Left ventricle myocardium inferior (tissue), 1 donor: ENCODE results near the gene RBBP8NL. TPM values are rescaled to one million over a fixed set of nuclear protein-coding genes. Genes with fewer than 3 reads are reported as not detected.
A peak's percentile ranks its signal among the peaks of the same experiment; 100 is the strongest.

Experiments used
- DNase-seq: peaks from one replicate; pipeline ENCODE4 v3.0.0-alpha.2; 2020
- H3K27ac ChIP-seq: fragments of 200-600 bp; replicated peaks from 2 replicates; pipeline ENCODE4 v1.8.0; 2021
- H3K27me3 ChIP-seq: fragments of 200-600 bp; 2 replicates; pipeline ENCODE4 v1.8.0; 2021; ENCODE audit warnings: low read depth
- H3K36me3 ChIP-seq: fragments of 200-600 bp; 2 replicates; pipeline ENCODE4 v1.8.0; 2021
- H3K4me1 ChIP-seq: fragments of 200-600 bp; 2 replicates; pipeline ENCODE4 v1.8.0; 2021
- H3K4me3 ChIP-seq: fragments of 200-600 bp; 2 replicates; pipeline ENCODE4 v1.8.0; 2021; ENCODE audit warnings: mild to moderate bottlenecking, moderate library complexity
- H3K9me3 ChIP-seq: fragments of 200-600 bp; replicated peaks from 2 replicates; pipeline ENCODE4 v1.8.0; 2021
- intact Hi-C: fragments of 100-400 bp; cut with micrococcal nuclease; formaldehyde crosslinking; loops from one replicate; pipeline ENCODE4 v1.11.0; 2022
- total RNA-seq: library from RNA; stranded (reverse); fragmentation: NEBNext Ultra II Directional; extraction: Animal tissue kit (Norgen Biotek cat#: 25700); gene quantifications from one replicate; pipeline ENCODE4 v1.2.1, GENCODE V29; 2021
- TF ChIP-seq, protein P1 (sequence below): fragments of 200-600 bp; IDR thresholded peaks from 2 replicates; pipeline ENCODE4 v1.8.0; 2021; ENCODE audit warnings: antibody characterized with exemption, mild to moderate bottlenecking, borderline replicate concordance
- donor health status: DM: no; HTN: yes; CAD: no; lungs with severe emphysema.

RBBP8NL gene
- total RNA-seq, 1 donor from 2014 or later = not detected

DNA sequence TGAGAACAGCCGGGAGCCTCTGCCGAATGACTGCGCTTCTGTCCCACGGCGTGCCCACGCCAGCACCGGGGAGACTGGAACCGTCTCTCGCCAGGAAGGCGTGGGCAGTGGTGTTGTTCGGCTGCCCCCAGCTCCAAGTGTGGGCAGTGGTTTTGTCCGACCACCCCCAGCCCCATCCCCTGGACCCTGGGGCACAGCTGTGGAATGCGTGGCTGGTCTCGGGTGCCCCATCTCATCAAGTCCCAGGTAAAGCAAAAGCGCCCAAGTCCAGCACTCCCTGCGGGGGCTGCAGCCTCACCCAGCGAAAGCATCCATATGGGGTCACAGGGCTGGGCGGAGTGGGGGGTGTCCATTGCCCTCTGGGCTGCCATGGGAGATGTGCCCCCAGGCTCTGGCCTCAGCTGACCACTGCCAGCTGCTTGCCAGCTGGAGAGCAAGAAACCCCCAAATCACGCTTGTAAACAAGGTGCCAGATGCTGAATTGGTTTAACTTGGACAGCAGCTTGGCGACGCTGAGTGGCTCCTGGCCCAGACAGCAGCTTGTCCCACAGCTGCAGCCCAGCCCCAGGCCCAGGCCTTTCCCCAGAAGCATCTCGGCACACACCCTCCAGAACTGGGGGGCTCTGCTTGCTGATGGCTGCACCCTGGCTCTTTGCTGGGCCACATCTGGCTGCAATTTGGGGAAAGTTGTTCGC lies 24.7 kb downstream of the RBBP8NL start:
- intact Hi-C loops = no loop called here
- H3K4me3 ChIP-seq = no peak overlapping the region

DNA sequence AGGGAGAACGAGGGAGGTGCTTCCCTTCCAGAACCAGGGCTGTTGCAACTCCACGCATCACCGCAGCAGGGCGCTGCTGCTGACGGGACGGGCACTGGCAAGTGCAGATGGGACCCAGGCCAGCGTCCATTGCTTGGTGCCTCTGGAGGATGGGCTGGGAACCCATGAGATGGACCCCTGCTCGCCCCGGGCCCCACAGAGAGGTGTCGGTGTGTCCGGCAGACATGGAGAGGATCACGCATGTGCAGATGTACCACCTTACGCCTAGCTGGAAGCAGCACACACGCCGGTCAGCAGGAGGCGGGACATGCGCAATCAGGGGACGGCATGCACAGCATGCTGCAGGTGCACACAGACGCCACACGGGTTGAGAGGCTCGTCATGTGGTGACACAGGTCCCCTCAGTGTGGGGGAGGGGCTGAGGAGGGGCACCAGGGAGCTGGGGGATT lies 26.0 kb downstream of the RBBP8NL start:
- Histone ChIP-seq H3K4me1 (peaks cover 22% of the 10 kb centered on the region), H3K4me3 (no peak overlapping the region), H3K9me3 (no peaks in the 10 kb centered on the region), H3K27ac (no peak overlapping the region), H3K36me3 (no peaks in the 10 kb centered on the region), H3K27me3 (no peaks in the 10 kb centered on the region)
- no peak for DNase-seq
- intact Hi-C loops = no loop called here
- TF ChIP-seq, protein P1, sequence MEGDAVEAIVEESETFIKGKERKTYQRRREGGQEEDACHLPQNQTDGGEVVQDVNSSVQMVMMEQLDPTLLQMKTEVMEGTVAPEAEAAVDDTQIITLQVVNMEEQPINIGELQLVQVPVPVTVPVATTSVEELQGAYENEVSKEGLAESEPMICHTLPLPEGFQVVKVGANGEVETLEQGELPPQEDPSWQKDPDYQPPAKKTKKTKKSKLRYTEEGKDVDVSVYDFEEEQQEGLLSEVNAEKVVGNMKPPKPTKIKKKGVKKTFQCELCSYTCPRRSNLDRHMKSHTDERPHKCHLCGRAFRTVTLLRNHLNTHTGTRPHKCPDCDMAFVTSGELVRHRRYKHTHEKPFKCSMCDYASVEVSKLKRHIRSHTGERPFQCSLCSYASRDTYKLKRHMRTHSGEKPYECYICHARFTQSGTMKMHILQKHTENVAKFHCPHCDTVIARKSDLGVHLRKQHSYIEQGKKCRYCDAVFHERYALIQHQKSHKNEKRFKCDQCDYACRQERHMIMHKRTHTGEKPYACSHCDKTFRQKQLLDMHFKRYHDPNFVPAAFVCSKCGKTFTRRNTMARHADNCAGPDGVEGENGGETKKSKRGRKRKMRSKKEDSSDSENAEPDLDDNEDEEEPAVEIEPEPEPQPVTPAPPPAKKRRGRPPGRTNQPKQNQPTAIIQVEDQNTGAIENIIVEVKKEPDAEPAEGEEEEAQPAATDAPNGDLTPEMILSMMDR = peak; percentile 17

More for the DNA sequence above, 24.7 kb downstream of the RBBP8NL start:
- Histone ChIP-seq H3K4me1 (peaks cover 24% of the 10 kb centered on the region), H3K36me3 (no peaks in the 10 kb centered on the region), H3K27me3 (no peaks in the 10 kb centered on the region), H3K27ac (no peak overlapping the region), H3K9me3 (no peaks in the 10 kb centered on the region)
- TF ChIP-seq, protein P1 = no peak
- DNase-seq = no peak

GRCh38 chr20:62400541-62400940 lies 26.8 kb downstream of the RBBP8NL start:
- no peak overlapping the region for H3K4me3 ChIP-seq
- no peak overlapping the region for H3K27ac ChIP-seq
- intact Hi-C loops = no loop called here
- peaks cover 14% of the 10 kb centered on the region for H3K4me1 ChIP-seq
- H3K9me3 ChIP-seq = no peaks in the 10 kb centered on the region
- no peak for DNase-seq
- TF ChIP-seq, protein P1 = no peak
- no peaks in the 10 kb centered on the region for H3K27me3 ChIP-seq
- H3K36me3 ChIP-seq = peaks cover 3% of the 10 kb centered on the region

DNA sequence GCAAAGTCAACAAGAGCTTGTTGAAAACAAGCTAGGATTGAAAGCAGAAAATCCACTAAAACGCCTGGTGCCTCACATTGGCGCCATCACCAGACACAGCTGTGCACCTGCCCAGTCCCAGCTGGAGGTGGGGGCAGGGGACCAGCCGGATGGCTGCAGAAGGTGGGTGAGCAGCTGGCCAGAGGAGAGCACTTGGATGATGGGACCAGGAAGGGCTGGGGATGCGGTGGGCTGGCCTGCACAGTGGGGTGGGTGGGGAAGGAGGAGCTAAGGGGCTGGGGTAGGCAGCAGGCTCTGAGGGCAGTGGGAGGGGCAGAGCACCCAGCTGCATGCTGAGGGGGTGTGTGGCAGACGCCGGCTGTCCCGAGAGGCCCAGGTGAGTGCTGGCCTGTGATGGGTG lies 27.3 kb downstream of the RBBP8NL start:
- TF ChIP-seq, protein P1 = no peak
- Histone ChIP-seq H3K36me3 (peaks cover 8% of the 10 kb centered on the region), H3K4me1 (peaks cover 9% of the 10 kb centered on the region), H3K4me3 (no peak overlapping the region), H3K27me3 (no peaks in the 10 kb centered on the region), H3K27ac (no peak overlapping the region), H3K9me3 (no peaks in the 10 kb centered on the region)
- DNase-seq = no peak
- intact Hi-C loops = no loop called here

- TF ChIP-seq, protein P1 = no peak
- H3K27me3 ChIP-seq = no peaks in the 10 kb centered on the region
- no peaks in the 10 kb centered on the region for H3K9me3 ChIP-seq
- peaks cover 6% of the 10 kb centered on the region for H3K4me1 ChIP-seq
- DNase-seq = no peak
- intact Hi-C loops = no loop called here
- no peak overlapping the region for H3K27ac ChIP-seq
- peaks cover 25% of the 10 kb centered on the region for H3K36me3 ChIP-seq
- no peak overlapping the region for H3K4me3 ChIP-seq
Measured at GRCh38 chr20:62398120-62398821, 29.1 kb downstream of the RBBP8NL start.
